Kidney epithelial cell (primary cell): ENCODE measurements around the gene HERC4. TPM values are rescaled to one million over a fixed set of nuclear protein-coding genes. Genes with fewer than 3 reads are reported as not detected.

Experiments
- DNase-seq: peaks from one replicate; pipeline ENCODE4 v3.0.0-alpha.2; 2010; ENCODE audit warnings: low read depth
- H3K27me3 ChIP-seq: 2 replicates; pipeline ENCODE4 v1.6.0; 2011; ENCODE audit warnings: low read length; ENCODE audit not compliant: control insufficient read depth, insufficient read depth
- H3K36me3 ChIP-seq: 2 replicates; pipeline ENCODE4 v1.5.1; 2011; ENCODE audit warnings: low read length; ENCODE audit not compliant: control insufficient read depth, insufficient read depth
- H3K4me3 ChIP-seq: 2 replicates; pipeline ENCODE4 v1.5.1; 2011; ENCODE audit warnings: low read depth, mild to moderate bottlenecking, control low read depth, low read length
- CTCF ChIP-seq: IDR thresholded peaks from 2 replicates; pipeline ENCODE4 v1.5.1; 2011; ENCODE audit warnings: mild to moderate bottlenecking, moderate library complexity, low read length, control low read depth, inconsistent platforms; ENCODE audit not compliant: insufficient read depth, poor library complexity, severe bottlenecking
- total RNA-seq: library from RNA; depleted of rRNA; stranded (reverse); fragments of >200 nt; gene quantifications from 2 replicates; pipeline ENCODE4 v1.2.3, GENCODE V29; 2015

Gene HERC4
- total RNA-seq, 1 donor from 2014 or later = 28.5 TPM

DNA sequence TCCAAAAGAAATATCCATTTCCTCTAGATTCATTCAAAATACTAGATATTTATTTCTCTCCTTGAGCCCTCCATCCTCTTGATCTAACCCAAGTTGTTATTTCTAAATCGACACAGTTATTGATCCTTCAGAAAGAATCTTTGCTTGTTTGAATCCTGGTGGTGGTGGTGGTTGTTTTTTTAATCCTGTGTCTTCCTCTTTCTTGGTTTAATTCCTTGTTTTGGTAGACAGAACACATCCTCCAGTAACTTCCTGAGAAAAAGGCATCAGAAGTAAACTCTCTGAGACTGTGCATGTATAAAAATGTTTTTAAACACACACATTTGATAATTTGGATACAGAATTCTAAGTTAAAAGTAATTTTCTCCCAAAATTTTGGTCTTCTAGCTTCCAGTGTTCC, 140.7 kb downstream of the HERC4 start:
- Histone ChIP-seq H3K36me3 (peaks cover 2% of the 10 kb centered on the region), H3K27me3 (no peaks in the 10 kb centered on the region), H3K4me3 (no peak overlapping the region)
- no peak for TF ChIP-seq CTCF
- DNase-seq = no peak

- TF ChIP-seq CTCF = no peak
- no peak overlapping the region for H3K4me3 ChIP-seq
- peaks cover 2% of the 10 kb centered on the region for H3K36me3 ChIP-seq
- no peaks in the 10 kb centered on the region for H3K27me3 ChIP-seq
- DNase-seq = no peak
Measured at GRCh38 chr10:67933199-67933598, 141.9 kb downstream of the HERC4 start.

GRCh38 chr10:67926951-67927350, 148.1 kb downstream of the HERC4 start:
- Histone ChIP-seq H3K36me3 (peaks cover 2% of the 10 kb centered on the region), H3K4me3 (no peak overlapping the region), H3K27me3 (no peaks in the 10 kb centered on the region)
- DNase-seq = no peak
- no peak for TF ChIP-seq CTCF

GRCh38 chr10:67925449-67926005, 149.6 kb downstream of the HERC4 start:
- Histone ChIP-seq H3K27me3 (no peaks in the 10 kb centered on the region), H3K4me3 (no peak overlapping the region), H3K36me3 (no peaks in the 10 kb centered on the region)
- no peak for DNase-seq
- TF ChIP-seq CTCF = no peak

DNA sequence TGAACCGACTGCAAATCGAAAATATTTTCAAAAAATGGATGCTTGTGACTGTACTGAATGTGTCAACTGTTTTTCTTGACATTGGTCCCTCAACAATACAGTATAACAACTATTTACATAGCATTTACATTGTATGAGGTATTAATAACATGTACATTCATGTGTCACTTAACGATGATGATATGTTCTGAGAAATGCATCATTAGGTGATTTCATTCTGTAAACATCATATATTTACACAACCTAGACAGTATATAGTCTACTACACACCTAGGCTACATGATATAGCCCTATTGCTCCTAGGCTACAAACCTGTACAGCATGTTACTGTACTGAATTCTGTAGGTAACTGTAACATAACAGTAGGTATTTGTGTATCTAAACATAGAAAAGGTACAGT, 150.9 kb downstream of the HERC4 start:
- Histone ChIP-seq H3K27me3 (no peaks in the 10 kb centered on the region), H3K36me3 (no peaks in the 10 kb centered on the region), H3K4me3 (no peak overlapping the region)
- no peak for TF ChIP-seq CTCF
- no peak for DNase-seq

- no peaks in the 10 kb centered on the region for H3K36me3 ChIP-seq
- no peaks in the 10 kb centered on the region for H3K27me3 ChIP-seq
- no peak for TF ChIP-seq CTCF
- DNase-seq = no peak
- H3K4me3 ChIP-seq = no peak overlapping the region
Measured at GRCh38 chr10:67923551-67923950, 151.5 kb downstream of the HERC4 start.
